Activated T-cell treated with anti-CD3 and anti-CD28 coated beads, Interleukin-2, amount 50 U/mL, for 24 hours (primary cell): ENCODE data around the gene PAX5.

Experiments used
- DNase-seq: peaks from one replicate; pipeline ENCODE4 v3.0.0-alpha.2; 2020
- H3K27ac Mint-ChIP-seq: 2 replicates; pipeline ENCODE4 v1.8.0; 2020; ENCODE audit warnings: mild to moderate bottlenecking, mixed read lengths
- H3K27me3 Mint-ChIP-seq: 2 replicates; pipeline ENCODE4 v1.8.0; 2020; ENCODE audit warnings: mixed read lengths
- H3K36me3 Mint-ChIP-seq: 2 replicates; pipeline ENCODE4 v1.8.0; 2020; ENCODE audit warnings: low read depth, mixed read lengths
- H3K4me1 Mint-ChIP-seq: 2 replicates; pipeline ENCODE4 v1.8.0; 2020; ENCODE audit warnings: low read depth, mixed read lengths
- H3K4me3 Mint-ChIP-seq: 2 replicates; pipeline ENCODE4 v1.8.0; 2020; ENCODE audit warnings: mild to moderate bottlenecking, moderate library complexity, mixed read lengths
- H3K9me3 Mint-ChIP-seq: 2 replicates; pipeline ENCODE4 v1.8.0; 2020; ENCODE audit warnings: mixed read lengths

PAX5 gene

DNA sequence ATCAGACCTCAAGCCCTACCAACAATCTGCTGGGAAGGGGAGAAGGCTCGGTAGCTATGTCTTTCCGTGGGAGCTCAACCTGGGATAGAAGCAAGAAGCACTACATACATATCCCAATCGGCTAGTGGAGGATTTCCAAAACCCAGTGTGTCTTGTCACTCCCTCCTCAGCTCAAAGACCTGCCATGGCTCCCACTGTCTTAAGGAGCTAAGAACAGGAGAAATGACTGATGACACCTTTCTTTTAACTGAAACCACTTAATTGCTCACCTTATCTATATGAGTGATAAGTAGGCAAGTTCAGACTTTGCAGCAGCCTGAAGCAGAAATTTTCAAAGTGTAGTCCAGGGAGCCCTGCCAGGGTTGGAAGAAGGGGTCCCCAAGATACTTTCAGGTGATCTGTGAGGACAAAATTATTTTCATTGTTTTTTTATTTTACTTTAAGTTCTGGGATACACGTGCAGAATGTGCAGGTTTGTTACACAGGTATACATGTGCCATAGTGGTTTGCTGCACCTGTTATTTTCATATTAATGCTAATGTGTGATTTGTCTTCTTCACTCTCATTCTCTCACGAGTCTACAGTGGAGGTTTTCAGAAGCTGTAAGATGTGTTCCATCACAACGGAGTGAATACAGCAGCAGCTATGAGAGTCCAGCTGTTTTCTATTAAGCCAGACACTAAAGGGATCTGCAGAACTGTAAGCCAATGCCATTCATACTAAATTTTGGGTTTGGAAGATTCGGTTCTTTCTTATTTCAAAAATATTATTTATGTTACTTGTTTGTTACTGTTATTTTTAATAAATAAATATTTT lies 41.4 kb downstream of the PAX5 start:
- Mint-ChIP-seq H3K4me1 (peaks cover 10% of the 10 kb centered on the region), H3K36me3 (peaks cover 2% of the 10 kb centered on the region), H3K27ac (no peak overlapping the region), H3K4me3 (no peak overlapping the region), H3K27me3 (peaks cover 62% of the 10 kb centered on the region), H3K9me3 (peaks cover 14% of the 10 kb centered on the region)
- no peak for DNase-seq

- Mint-ChIP-seq H3K36me3 (peaks cover 2% of the 10 kb centered on the region), H3K4me3 (no peak overlapping the region), H3K27ac (no peak overlapping the region), H3K9me3 (peaks cover 14% of the 10 kb centered on the region), H3K4me1 (peaks cover 19% of the 10 kb centered on the region), H3K27me3 (peaks cover 73% of the 10 kb centered on the region)
- DNase-seq, result peak; percentile 63
These were observed 42.4 kb downstream of the PAX5 start for GRCh38 chr9:36991516-36992134.

- H3K4me1 Mint-ChIP-seq, result peaks cover 23% of the 10 kb centered on the region
- no peak for DNase-seq
- peaks cover 14% of the 10 kb centered on the region for H3K9me3 Mint-ChIP-seq
- H3K27ac Mint-ChIP-seq, result no peak overlapping the region
- H3K36me3 Mint-ChIP-seq, result peaks cover 2% of the 10 kb centered on the region
- H3K4me3 Mint-ChIP-seq, result no peak overlapping the region
- peaks cover 80% of the 10 kb centered on the region for H3K27me3 Mint-ChIP-seq
These were observed 45.2 kb downstream of the PAX5 start for GRCh38 chr9:36988848-36989247.

- DNase-seq, result no peak
- H3K4me1 Mint-ChIP-seq, result peaks cover 23% of the 10 kb centered on the region
- peaks cover 2% of the 10 kb centered on the region for H3K36me3 Mint-ChIP-seq
- H3K4me3 Mint-ChIP-seq, result no peak overlapping the region
- no peak overlapping the region for H3K27ac Mint-ChIP-seq
- peaks cover 14% of the 10 kb centered on the region for H3K9me3 Mint-ChIP-seq
- H3K27me3 Mint-ChIP-seq, result peaks cover 82% of the 10 kb centered on the region
These were observed 46.2 kb downstream of the PAX5 start for GRCh38 chr9:36987891-36988290.

DNA sequence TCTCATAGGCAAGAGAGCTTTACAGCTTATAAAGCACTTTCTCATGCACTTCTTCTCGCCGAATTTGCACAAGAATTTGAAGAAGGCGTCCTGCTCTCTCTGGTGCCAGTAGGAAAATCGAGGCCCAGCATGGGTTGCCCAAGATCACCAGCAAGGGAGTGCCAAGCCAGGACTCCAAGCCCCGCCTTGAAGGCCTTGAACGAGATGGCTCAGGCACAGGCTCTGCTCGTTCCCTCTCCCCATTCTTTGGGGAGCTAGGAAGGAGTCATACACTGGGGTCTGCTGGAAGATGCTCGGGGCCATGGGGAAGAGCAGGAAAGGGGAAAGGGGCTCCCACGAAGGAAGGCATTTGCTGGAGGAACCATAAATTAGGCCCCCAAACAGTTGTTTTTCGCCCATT lies 46.7 kb downstream of the PAX5 start:
- no peak for DNase-seq
- no peak overlapping the region for H3K4me3 Mint-ChIP-seq
- H3K27me3 Mint-ChIP-seq, result peaks cover 85% of the 10 kb centered on the region
- peaks cover 14% of the 10 kb centered on the region for H3K9me3 Mint-ChIP-seq
- H3K4me1 Mint-ChIP-seq, result peaks cover 23% of the 10 kb centered on the region
- H3K36me3 Mint-ChIP-seq, result peaks cover 2% of the 10 kb centered on the region
- H3K27ac Mint-ChIP-seq, result no peak overlapping the region

DNA sequence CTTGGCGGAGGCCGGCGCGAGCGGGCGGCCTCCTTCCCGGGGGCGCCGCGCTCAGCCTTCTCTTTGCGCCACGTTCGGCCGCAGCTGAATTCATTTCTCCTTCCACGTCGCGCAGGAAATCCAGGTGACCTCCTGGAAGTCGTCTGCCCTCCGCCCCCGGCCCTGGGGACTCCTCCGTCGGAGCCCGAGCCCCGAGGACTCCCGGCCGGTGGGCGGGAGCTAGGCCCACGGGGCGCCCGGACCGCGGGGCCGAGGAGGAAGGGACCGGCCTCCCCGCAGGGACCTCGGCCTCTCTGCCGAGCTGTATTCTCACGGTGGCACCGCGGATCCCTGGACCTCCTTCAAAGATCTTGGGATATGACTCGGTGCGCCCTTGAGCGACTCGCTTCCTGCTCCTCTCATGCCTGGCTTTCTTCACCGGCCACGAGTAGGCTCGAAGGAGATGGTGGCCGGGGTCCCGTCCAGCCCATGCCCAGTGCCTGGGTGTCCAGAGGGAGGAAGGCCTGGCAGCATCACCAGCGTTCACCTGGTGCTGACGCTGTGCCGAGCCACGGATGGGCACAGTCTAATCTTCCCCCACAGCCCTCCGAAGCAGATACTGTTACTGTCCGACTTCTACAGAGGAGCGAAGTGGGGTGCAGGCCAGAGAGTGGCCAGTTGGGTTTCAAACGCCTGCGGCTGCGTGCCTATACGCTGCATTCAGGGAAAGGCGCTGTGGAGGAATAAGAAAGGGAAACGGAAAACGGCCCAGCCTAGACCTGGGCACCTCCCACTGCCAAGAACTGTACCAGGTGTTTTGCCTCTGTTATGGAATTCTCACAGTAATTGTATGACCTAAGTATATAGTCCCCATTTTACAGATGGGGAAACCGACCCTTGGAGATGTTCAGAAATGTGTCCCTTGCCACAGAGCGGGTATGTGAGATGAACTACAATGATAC lies 47.3 kb downstream of the PAX5 start:
- Mint-ChIP-seq H3K27ac (no peak overlapping the region), H3K4me1 (peaks cover 19% of the 10 kb centered on the region), H3K9me3 (peaks cover 13% of the 10 kb centered on the region), H3K27me3 (peaks cover 82% of the 10 kb centered on the region), H3K36me3 (peaks cover 2% of the 10 kb centered on the region), H3K4me3 (peak overlapping the region; percentile 28)
- DNase-seq, result no peak

DNA sequence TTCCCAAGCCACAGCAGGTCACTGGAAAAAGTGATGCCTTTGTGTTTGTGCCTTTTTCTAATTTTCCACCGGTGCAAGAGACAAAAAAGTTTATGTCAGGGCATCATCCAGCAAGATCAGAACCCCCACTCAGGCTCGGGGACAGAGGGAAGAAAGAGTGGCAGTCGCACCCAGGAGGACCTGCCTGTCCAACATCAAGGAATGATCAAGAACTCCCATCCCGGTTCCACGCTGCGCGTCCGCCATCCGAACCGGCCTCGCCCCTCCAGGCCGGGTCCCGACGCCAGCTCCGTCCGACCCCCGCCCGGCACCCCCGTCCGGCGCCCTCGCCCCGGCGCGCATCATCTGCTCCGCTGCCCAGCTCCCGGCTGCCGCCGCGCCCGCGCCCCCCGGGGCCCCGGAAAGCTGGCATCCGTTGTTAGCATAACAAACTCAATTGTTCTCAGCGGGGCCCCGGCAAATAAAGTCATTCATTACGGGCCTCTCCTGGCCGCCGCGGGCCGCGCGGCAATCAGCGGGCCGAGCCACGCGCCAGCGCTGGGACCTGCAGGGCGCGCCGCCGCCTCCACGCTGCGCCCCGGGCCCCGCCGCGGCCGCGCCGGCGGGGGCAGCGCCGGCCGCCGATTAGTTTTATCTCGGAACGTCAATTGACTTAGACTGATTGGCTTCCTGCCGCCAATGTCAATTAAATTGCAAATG lies 48.1 kb downstream of the PAX5 start:
- peaks cover 17% of the 10 kb centered on the region for H3K4me1 Mint-ChIP-seq

DNA sequence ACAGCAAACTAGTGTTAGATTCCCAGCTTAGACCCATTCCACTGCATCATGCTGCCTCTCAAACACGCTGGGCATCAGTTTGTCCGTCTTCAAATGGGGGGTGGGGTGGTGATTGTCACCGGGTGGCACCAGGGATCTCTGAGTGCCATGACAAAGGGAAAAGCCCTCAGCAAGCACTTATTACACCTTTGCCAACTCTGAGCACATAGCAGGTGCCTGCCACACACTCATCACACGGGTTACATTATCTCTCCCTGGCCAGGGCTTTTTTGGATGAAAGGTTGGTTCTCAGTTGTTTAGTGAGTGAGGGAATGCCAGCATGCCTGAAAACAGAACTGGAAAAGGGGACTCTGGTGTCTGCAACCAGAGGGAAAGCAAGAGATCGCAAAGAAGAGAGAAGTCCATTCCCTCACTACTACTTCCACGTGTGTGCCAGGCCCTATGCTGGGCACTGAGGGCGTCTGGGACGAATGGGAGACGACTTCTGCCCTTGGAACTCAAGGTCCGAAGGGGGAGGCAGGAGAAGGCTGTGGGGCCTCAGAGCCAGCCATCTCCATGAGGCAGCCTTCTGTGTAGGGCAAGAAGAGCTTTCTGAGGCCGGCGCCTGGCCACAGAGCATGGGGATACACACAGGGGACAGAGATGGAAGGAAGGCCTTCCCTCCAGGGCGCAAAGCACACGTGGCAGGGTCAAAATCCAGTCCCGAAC lies 48.9 kb downstream of the PAX5 start:
- Mint-ChIP-seq H3K27ac (no peak overlapping the region), H3K4me1 (peaks cover 17% of the 10 kb centered on the region), H3K36me3 (no peaks in the 10 kb centered on the region), H3K4me3 (peak overlapping the region; percentile 11), H3K27me3 (peaks cover 83% of the 10 kb centered on the region), H3K9me3 (peaks cover 2% of the 10 kb centered on the region)
- DNase-seq, result no peak

More for the DNA sequence above, 48.1 kb downstream of the PAX5 start:
- Mint-ChIP-seq H3K27me3 (peaks cover 82% of the 10 kb centered on the region), H3K9me3 (peaks cover 6% of the 10 kb centered on the region), H3K36me3 (no peaks in the 10 kb centered on the region), H3K27ac (no peak overlapping the region), H3K4me3 (peak overlapping the region; percentile 11)
- no peak for DNase-seq

- H3K4me3 Mint-ChIP-seq, result no peak overlapping the region
- no peaks in the 10 kb centered on the region for H3K9me3 Mint-ChIP-seq
- H3K36me3 Mint-ChIP-seq, result no peaks in the 10 kb centered on the region
- H3K27ac Mint-ChIP-seq, result no peak overlapping the region
- DNase-seq, result no peak
- H3K27me3 Mint-ChIP-seq, result peaks cover 77% of the 10 kb centered on the region
- peaks cover under 1% of the 10 kb centered on the region for H3K4me1 Mint-ChIP-seq
These were observed 53.7 kb downstream of the PAX5 start for GRCh38 chr9:36980148-36980974.

GRCh38 chr9:36976371-36977030 lies 57.6 kb downstream of the PAX5 start:
- Mint-ChIP-seq H3K36me3 (no peaks in the 10 kb centered on the region), H3K27me3 (peaks cover 47% of the 10 kb centered on the region), H3K27ac (no peak overlapping the region), H3K4me3 (no peak overlapping the region), H3K4me1 (no peaks in the 10 kb centered on the region), H3K9me3 (no peaks in the 10 kb centered on the region)
- no peak for DNase-seq

- no peaks in the 10 kb centered on the region for H3K4me1 Mint-ChIP-seq
- peaks cover 33% of the 10 kb centered on the region for H3K27me3 Mint-ChIP-seq
- no peak overlapping the region for H3K27ac Mint-ChIP-seq
- no peaks in the 10 kb centered on the region for H3K36me3 Mint-ChIP-seq
- no peaks in the 10 kb centered on the region for H3K9me3 Mint-ChIP-seq
- no peak for DNase-seq
- H3K4me3 Mint-ChIP-seq, result no peak overlapping the region
These were observed 59.3 kb downstream of the PAX5 start for GRCh38 chr9:36974731-36975130.

DNA sequence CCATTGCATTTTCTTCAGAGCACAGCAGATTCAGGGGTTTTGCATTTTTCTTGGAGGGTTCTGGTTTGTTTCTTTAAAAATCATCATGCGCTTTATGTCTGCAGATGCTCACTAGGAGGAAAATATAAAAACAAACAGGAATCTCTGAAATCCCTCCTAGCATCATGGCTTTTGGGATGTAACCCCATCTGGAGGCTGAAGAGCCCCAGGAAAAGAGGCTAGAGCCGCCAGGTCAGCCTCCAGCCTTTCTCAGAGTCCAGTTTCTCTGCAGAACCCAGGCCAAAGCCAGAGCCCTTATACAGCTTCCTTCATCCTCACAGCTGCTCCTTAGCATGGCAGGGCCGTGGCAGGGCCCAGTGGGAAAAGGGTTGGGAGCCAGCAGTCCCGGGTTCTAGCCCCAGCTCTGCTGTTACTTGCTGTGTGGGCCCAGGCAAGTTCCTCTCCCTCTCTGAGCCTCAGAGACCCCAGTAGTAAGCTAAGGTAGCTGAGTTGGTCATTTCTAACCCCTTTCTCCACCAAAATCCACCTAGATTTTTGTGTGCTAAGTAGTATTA lies 62.1 kb downstream of the PAX5 start:
- DNase-seq, result no peak
- Mint-ChIP-seq H3K27ac (no peak overlapping the region), H3K9me3 (no peaks in the 10 kb centered on the region), H3K4me3 (no peak overlapping the region), H3K4me1 (no peaks in the 10 kb centered on the region), H3K36me3 (no peaks in the 10 kb centered on the region), H3K27me3 (peaks cover 13% of the 10 kb centered on the region)
